H9 (cell line): ENCODE data around the gene KCNH1. TPM values are rescaled to one million over a fixed set of nuclear protein-coding genes. Genes with fewer than 3 reads are reported as not detected.

ENCODE experiments used
- DNase-seq: peaks from one replicate; pipeline ENCODE4 v3.0.0-alpha.2; 2017
- H2AFZ ChIP-seq: one replicate; pipeline ENCODE4 v1.6.1; 2013; ENCODE audit warnings: mild to moderate bottlenecking, low read length, control low read depth, moderate library complexity
- H2AK5ac ChIP-seq: 2 replicates; pipeline ENCODE4 v1.6.1; 2013; ENCODE audit warnings: low read length, control low read depth, mixed read lengths; ENCODE audit not compliant: insufficient read length
- H2BK120ac ChIP-seq: one replicate; pipeline ENCODE4 v1.6.1; 2013; ENCODE audit warnings: low read depth, mild to moderate bottlenecking, low read length, control low read depth, inconsistent platforms; ENCODE audit not compliant: poor library complexity, severe bottlenecking
- H2BK12ac ChIP-seq: 2 replicates; pipeline ENCODE4 v1.6.1; 2013; ENCODE audit warnings: low read length, control low read depth, mixed read lengths, low read depth; ENCODE audit not compliant: insufficient read length
- H2BK15ac ChIP-seq: 2 replicates; pipeline ENCODE4 v1.6.1; 2013; ENCODE audit warnings: low read depth, low read length, control low read depth
- H2BK20ac ChIP-seq: one replicate; pipeline ENCODE4 v1.6.1; 2013; ENCODE audit warnings: low read depth, mild to moderate bottlenecking, low read length, control low read depth, inconsistent platforms; ENCODE audit not compliant: poor library complexity, severe bottlenecking
- H2BK5ac ChIP-seq: 2 replicates; pipeline ENCODE4 v1.6.1; 2013; ENCODE audit warnings: low read length, control low read depth, mixed read lengths; ENCODE audit not compliant: insufficient read length
- H3K14ac ChIP-seq: 2 replicates; pipeline ENCODE4 v1.6.1; 2013; ENCODE audit warnings: low read length, control low read depth; ENCODE audit not compliant: insufficient read depth
- H3K18ac ChIP-seq: 2 replicates; pipeline ENCODE4 v1.6.1; 2013; ENCODE audit warnings: low read depth, mild to moderate bottlenecking, mixed read lengths, low read length, control low read depth; ENCODE audit not compliant: insufficient read length
- H3K23ac ChIP-seq: 2 replicates; pipeline ENCODE4 v1.6.1; 2013; ENCODE audit warnings: low read length, control low read depth, mixed read lengths, low read depth; ENCODE audit not compliant: insufficient read length
- H3K23me2 ChIP-seq: 2 replicates; pipeline ENCODE4 v1.6.1; 2013; ENCODE audit warnings: low read depth, mild to moderate bottlenecking, mixed read lengths, low read length, control low read depth; ENCODE audit not compliant: insufficient read length, poor library complexity, severe bottlenecking
- H3K27ac ChIP-seq: 2 replicates; pipeline ENCODE4 v1.5.1; 2013; ENCODE audit warnings: low read length, control low read depth, mixed read lengths, low read depth; ENCODE audit not compliant: insufficient read length
- H3K27me3 ChIP-seq: 2 replicates; pipeline ENCODE4 v1.6.1; 2013; ENCODE audit warnings: low read length, control low read depth, inconsistent platforms; ENCODE audit not compliant: insufficient read depth
- H3K4ac ChIP-seq: 2 replicates; pipeline ENCODE4 v1.6.1; 2013; ENCODE audit warnings: low read depth, mild to moderate bottlenecking, control low read depth, inconsistent platforms, low read length, moderate library complexity
- H3K4me1 ChIP-seq: 2 replicates; pipeline ENCODE4 v1.6.1; 2013; ENCODE audit warnings: low read length, control low read depth, inconsistent platforms; ENCODE audit not compliant: insufficient read depth
- H3K4me2 ChIP-seq: 2 replicates; pipeline ENCODE4 v1.6.1; 2013; ENCODE audit warnings: low read length, control low read depth, mixed read lengths; ENCODE audit not compliant: insufficient read length, insufficient read depth
- H3K56ac ChIP-seq: 2 replicates; pipeline ENCODE4 v1.6.1; 2013; ENCODE audit warnings: low read depth, mild to moderate bottlenecking, mixed read lengths, low read length, control low read depth; ENCODE audit not compliant: insufficient read length
- H3K79me1 ChIP-seq: 2 replicates; pipeline ENCODE4 v1.6.1; 2013; ENCODE audit warnings: low read depth, mild to moderate bottlenecking, moderate library complexity, low read length, control low read depth, inconsistent platforms; ENCODE audit not compliant: insufficient read depth, poor library complexity, severe bottlenecking
- H3K79me2 ChIP-seq: 2 replicates; pipeline ENCODE4 v1.6.1; 2013; ENCODE audit warnings: low read length, control low read depth, inconsistent platforms; ENCODE audit not compliant: insufficient read depth
- H3K9ac ChIP-seq: 2 replicates; pipeline ENCODE4 v1.6.1; 2013; ENCODE audit warnings: low read length, control low read depth, mixed read lengths; ENCODE audit not compliant: insufficient read length; ENCODE audit errors: extremely low read depth
- H3K9me3 ChIP-seq: one replicate; pipeline ENCODE4 v1.6.1; 2013; ENCODE audit warnings: low read depth, low read length, inconsistent platforms; ENCODE audit not compliant: control insufficient read depth
- H3T11ph ChIP-seq: one replicate; pipeline ENCODE4 v1.6.1; 2013; ENCODE audit warnings: mild to moderate bottlenecking, low read length, control low read depth, inconsistent platforms
- H4K20me1 ChIP-seq: one replicate; pipeline ENCODE4 v1.6.1; 2013; ENCODE audit not compliant: control insufficient read depth, insufficient read length, insufficient read depth
- H4K5ac ChIP-seq: 2 replicates; pipeline ENCODE4 v1.6.1; 2013; ENCODE audit warnings: low read depth, mild to moderate bottlenecking, mixed read lengths, low read length, control low read depth; ENCODE audit not compliant: insufficient read length
- H4K8ac ChIP-seq: replicated peaks from 2 replicates; pipeline ENCODE4 v1.6.1; 2013; ENCODE audit warnings: low read length, control low read depth, mixed read lengths, low read depth; ENCODE audit not compliant: insufficient read length
- H4K91ac ChIP-seq: 2 replicates; pipeline ENCODE4 v1.6.1; 2013; ENCODE audit warnings: low read depth, mild to moderate bottlenecking, moderate library complexity, mixed read lengths, low read length, control low read depth; ENCODE audit not compliant: insufficient read length
- H3K27ac Mint-ChIP-seq, 3 experiments: 2 replicates in 2 of 3; 3 replicates in 1 of 3; pipeline ENCODE4 v1.8.0; 2020 to 2021; ENCODE audit warnings: mixed read lengths in 3 of 3, mild to moderate bottlenecking in 1 of 3, moderate library complexity in 1 of 3
- H3K27me3 Mint-ChIP-seq: 2 replicates; pipeline ENCODE4 v1.8.0; 2021; ENCODE audit warnings: low read depth, mild to moderate bottlenecking, moderate library complexity, mixed read lengths
- H3K36me3 Mint-ChIP-seq, 3 experiments: 2 replicates in 2 of 3; 3 replicates in 1 of 3; pipeline ENCODE4 v1.8.0; 2020 to 2021; ENCODE audit warnings: low read depth in 3 of 3, mixed read lengths in 3 of 3; ENCODE audit not compliant: insufficient read depth in 1 of 3
- H3K4me1 Mint-ChIP-seq, 2 experiments: 2 replicates each; pipeline ENCODE4 v1.8.0; 2020; ENCODE audit warnings: mixed read lengths in 2 of 2
- H3K4me3 Mint-ChIP-seq, 2 experiments: 2 replicates in 1 of 2; 3 replicates in 1 of 2; pipeline ENCODE4 v1.8.0; 2020 to 2021; ENCODE audit warnings: mild to moderate bottlenecking in 2 of 2, mixed read lengths in 2 of 2, moderate library complexity in 1 of 2
- H3K9me3 Mint-ChIP-seq, 2 experiments: 2 replicates in 1 of 2; 3 replicates in 1 of 2; pipeline ENCODE4 v1.8.0; 2020; ENCODE audit warnings: mild to moderate bottlenecking in 2 of 2, mixed read lengths in 2 of 2, moderate library complexity in 1 of 2
- CTCF ChIP-seq: fragments of 200-600 bp; sonication (generic); conservative IDR thresholded peaks from 3 replicates; pipeline ENCODE4 v1.8.0; 2021; ENCODE audit warnings: antibody characterized with exemption, mild to moderate bottlenecking
- WGBS: extraction: QIAGEN DNeasy Blood & Tissue Kit; methylation state at CpG from one replicate; pipeline ENCODE4 v1.1.7; 2013; ENCODE audit warnings: missing lambda C conversion rate, low lambda C conversion rate, mixed read lengths; ENCODE audit not compliant: insufficient read length; ENCODE audit errors: extremely low coverage; 5-methylcytosine and 5-hydroxymethylcytosine counted together
- total RNA-seq: library from RNA; stranded (reverse); gene quantifications from 2 replicates; pipeline ENCODE4 v1.2.1, GENCODE V29; 2021

KCNH1 gene
- total RNA-seq, 1 experiment from 2014 or later: 0.11 TPM

- Histone ChIP-seq H3K79me1 (no peaks in the 10 kb centered on the region), H3K14ac (no peak overlapping the region), H3K4me2 (no peak overlapping the region), H2BK120ac (no peak overlapping the region), H2AK5ac (no peak overlapping the region), H2BK12ac (no peak overlapping the region), H3K27ac (no peak overlapping the region), H3K23me2 (no peaks in the 10 kb centered on the region), H2BK15ac (no peak overlapping the region), H4K5ac (no peak overlapping the region), H3T11ph (no peak overlapping the region), H3K79me2 (no peaks in the 10 kb centered on the region), H3K56ac (no peak overlapping the region), H3K9me3 (no peaks in the 10 kb centered on the region), H3K4ac (no peak overlapping the region), H3K18ac (no peak overlapping the region), H3K4me1 (no peaks in the 10 kb centered on the region), H3K27me3 (no peaks in the 10 kb centered on the region), H2AFZ (no peak overlapping the region), H3K23ac (no peak overlapping the region), H4K8ac (no peak overlapping the region), H3K9ac (no peak overlapping the region), H2BK20ac (no peak overlapping the region), H2BK5ac (no peak overlapping the region), H4K91ac (no peak overlapping the region), H4K20me1 (no peaks in the 10 kb centered on the region)
- TF ChIP-seq CTCF: no peak
- no peaks in the 10 kb centered on the region for H3K9me3 Mint-ChIP-seq
- no CpG with 5 or more reads among the region's 2 CpGs for WGBS
- no peak for DNase-seq
- peaks cover 11 to 19% of the 10 kb centered on the region in 2 experiments; a peak in 2 of 4 replicates for H3K4me1 Mint-ChIP-seq
- H3K27ac Mint-ChIP-seq: no peak overlapping the region
- peaks cover 2% of the 10 kb centered on the region; the same call in 1 of the 2 replicates for H3K27me3 Mint-ChIP-seq
- no peak overlapping the region for H3K4me3 Mint-ChIP-seq
- H3K36me3 Mint-ChIP-seq: no peaks in the 10 kb centered on the region
Measured at GRCh38 chr1:210731193-210731592, 402.8 kb downstream of the KCNH1 start.
